GM21367 (cell line): ENCODE measurements around the gene CRACR2B.

Experiments
- ATAC-seq: cut with Tn5 transposase; IDR thresholded peaks from one replicate; pipeline ENCODE4 v1.9.1; 2021; ENCODE audit not compliant: unreplicated experiment

The CRACR2B gene

DNA sequence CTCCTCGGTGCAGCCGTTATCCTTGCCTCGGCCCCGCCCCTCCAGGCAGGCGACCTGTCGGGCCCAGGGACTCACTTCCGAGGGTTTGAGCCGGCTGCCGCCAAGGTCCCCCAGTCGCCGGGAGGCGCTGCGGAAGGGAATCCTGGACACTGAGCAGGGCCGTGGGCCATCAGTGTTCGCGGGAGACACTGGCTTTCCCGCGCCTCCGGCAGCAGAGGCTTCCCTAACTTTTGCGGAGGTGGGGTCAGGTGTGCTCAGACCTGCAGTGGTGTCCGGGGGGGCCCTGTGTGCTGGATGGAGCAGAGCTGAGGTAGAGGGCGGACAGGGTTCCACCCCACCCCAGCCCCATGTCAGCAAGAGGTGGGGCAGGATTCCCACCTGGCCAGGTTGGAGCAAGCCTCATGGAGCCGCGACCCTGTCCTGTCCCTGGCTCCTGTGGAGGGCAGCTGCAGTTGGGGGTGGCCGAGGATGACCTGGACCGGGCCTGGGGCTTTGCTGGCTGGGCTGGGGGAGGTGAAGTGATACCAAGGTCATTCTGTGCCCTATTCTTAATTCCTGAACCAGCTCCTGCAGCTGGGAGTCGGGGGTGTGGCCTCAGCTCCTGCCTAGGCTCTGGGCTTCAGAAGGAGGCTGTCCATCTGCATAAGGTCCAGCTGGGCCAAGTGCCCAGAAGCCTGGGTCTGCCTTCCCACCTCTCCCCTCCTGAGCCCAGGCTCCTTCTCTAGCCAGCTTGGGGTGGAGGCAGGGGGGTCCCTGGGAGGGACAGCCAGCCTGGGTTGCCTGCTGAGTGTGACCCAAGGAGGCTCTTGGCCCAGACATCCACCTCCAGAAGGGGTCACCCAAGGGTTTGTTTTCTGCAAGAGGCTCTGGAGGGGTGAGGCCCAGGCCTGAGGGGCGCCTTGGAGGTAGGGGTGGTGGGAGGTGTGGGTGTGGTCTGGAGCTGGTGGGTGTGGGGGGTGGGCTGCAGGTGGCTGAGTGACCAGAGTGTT lies 23.4 kb downstream of the CRACR2B start:
- no peak for ATAC-seq

DNA sequence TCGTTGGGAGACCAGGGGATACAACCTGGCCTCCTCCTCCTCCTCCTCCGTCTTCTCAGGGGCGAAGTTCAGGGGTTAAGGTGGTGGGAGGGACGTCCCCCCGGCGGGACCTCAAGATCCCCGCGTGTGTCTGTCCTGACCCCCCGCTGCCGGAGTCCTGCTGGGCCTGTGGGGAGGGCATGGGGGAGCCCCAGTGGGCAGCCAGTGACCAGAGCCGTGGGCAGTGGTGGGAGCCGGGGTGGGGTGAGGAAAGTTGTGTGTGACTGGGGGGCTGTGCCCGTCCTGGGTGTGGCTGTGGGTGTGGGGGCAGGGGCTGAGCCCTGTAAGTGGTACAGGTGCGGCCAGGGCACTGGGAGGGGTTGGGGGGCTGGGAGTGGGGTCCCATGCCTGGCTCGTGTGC lies 25.0 kb downstream of the CRACR2B start:
- no peak for ATAC-seq

DNA sequence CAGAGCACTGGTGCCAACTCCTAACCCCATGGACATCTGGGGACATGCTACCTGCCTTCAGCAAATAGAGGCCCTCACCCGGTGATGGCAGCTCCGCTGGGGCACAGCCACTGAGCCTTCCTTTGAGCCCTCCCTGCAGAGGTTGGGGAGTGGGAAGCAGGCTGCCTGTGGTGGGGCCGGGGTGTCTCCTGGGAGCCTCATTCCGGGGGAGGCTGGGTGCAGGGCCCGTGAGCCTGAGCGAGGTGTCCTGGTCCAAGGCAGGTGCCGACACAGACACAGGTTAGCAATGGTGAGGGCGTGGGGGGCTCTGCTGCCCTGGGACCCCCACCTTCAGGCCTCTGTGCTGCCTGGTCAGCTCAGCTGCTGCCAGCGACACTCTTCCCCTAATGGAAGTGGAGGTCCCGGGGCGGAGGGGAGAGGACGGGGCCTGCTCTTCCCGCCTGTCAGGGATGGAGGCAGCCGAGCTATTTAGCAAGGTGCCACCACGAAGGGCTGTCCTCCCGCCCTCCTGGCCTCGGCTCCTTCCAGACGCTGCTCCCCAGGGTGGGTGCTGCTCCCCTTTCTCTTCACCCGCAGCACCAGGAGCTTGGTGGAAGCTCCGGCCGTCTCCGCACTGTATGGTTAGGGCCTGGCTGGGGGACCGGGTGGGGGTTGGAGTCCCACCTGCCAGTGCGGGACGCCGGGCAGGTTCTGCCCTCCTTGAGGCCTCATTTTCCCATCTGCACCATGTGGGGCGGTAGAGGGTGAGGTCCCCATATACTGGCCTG lies 26.1 kb downstream of the CRACR2B start:
- ATAC-seq = no peak

DNA sequence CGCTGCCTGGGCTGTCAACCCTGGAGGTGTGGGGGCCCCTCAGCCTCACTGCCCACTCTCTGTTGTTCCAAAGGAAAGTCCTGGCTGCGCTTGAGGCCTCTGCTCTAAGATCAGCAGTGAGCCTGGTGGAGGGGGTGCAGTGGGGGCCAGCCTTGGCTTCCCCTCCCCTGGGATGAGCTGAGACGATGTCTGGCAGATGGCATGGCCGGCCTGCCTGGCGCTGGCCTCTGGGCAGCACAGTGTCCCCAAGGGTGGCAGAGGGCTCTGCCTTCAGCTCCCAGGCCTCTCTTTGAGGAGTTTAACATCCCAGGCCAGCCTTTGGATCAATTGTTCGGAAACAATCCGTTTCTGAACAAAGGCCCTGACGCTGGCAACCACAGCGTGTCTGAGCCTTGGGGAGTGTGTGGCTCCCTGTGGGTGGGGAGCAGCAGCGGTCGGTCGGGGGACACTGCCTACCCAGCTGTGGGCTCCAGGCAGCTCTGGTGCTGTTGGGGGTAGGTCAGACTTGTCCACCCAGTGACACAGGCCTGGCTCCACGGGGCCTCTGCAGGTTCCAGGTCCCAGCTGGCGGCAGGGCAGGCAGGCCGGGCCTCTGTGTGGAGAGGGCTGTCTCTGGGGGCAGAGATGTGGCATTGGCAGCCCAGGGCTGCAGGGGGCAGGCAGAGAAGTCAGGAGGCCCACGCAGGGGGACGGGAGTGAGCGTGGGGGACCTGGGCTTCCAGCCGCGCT lies 27.0 kb downstream of the CRACR2B start:
- no peak for ATAC-seq

DNA sequence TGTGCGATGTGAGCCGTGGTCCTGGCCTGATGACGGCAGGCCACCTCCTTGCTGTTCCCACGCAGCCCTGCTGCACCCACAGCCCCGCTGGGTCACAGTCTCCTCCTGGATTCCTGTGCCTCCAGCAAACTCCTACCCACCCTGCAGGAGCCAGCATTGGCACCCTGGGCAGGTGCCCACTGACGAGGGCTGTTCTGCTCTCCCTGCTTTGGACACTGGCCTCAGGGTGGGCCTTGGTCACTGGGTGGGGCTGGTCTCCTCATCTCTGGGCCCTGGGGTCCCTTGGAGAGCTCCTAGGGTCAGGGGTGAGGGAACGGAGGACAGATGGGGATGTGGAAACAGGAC lies 27.6 kb downstream of the CRACR2B start:
- ATAC-seq = no peak

DNA sequence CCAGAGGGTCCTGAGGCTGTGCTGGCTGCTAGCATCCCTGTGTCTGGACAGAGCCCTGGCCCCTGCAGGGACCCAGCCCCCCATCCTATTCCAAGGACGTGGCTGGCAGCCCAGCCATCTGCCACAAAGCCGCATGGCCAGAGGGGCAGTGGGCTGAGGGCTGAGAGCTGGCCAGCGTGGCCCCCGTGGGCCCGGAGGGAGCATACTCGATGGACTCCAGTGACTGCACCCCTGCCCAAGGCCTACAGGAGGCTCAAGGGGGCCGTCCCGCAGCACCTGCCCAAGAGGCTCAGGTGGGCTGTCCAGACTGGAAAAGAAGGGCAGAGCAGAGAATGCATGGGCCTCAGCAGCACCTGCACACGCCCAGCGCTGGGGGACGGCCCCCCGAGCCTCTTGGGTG lies 28.1 kb downstream of the CRACR2B start:
- ATAC-seq = no peak

DNA sequence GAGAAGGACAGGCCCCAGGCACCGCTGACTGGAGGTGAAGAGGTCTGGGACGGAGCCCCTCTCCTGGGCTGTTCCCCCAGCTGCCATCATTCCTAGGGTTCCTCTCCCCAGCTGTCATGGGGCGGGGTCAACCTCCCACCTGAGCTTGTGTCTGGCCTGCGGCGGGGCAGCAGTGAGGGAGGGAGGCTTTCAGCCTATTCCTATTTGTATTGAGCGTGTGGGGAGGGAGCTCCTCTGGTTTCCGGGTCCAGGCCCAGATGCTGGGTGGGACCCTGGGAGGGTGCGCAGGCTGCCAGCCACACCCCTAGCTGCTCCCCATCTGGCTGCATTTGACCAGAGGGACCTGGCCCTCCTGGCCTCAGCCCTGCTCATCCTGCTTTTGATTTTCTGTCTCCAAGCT lies 28.7 kb downstream of the CRACR2B start:
- ATAC-seq = no peak

DNA sequence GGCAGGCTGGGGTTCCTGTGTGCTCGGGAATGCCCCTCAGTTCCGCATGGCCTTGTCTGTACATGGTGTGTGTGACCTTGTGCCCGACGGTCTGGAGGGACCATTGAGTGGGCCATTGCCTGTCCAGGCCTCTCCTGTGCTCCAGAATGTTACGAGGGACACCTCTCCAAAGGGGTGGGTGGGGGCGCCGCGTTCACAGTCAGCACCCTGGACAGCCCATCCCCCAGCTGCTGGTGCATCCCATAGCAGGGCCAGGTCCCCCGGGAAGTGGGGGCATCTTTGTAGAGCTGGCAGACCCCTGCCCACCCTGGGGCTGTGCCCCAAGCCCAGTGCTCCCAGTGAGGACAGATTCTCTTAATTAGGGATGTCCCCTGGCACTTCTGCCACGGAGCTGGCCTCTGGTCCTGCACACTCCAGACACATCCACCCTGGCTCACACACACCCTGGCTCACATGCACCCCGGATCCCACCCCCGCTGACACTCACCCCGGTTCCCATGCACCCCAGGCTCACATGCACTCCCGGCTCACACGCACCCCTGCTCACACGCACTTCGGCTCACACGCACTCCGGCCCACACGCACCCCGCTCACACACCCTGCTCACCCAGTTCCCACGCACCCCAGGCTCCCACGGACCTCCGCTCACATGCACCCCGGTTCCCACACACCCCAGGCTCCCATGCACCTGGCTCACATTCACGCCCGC lies 30.5 kb downstream of the CRACR2B start:
- no peak for ATAC-seq

DNA sequence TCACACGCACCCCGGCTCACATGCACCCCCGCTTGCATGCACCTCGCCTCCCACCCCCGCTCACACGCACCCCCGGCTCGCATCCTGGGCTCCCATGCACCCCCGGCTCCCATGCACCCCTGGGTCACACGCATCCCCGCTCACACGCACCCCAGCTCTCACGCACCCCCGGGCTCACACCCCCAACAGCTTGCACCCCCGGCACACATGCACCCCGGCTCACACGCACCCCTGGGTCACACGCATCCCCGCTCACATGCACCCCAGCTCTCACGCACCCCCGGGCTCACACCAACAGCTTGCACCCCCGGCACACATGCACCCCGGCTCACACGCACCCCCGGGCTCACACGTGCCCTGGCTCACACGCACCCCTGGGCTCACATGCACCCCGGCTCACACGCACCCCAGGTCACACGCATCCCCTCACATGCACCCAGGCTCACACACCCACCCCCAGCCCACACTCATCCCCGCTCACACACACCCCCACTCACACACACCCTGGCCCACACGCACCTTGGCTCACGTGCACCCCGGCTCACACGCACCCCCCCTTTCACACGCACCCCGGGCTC lies 31.1 kb downstream of the CRACR2B start:
- ATAC-seq = no peak

DNA sequence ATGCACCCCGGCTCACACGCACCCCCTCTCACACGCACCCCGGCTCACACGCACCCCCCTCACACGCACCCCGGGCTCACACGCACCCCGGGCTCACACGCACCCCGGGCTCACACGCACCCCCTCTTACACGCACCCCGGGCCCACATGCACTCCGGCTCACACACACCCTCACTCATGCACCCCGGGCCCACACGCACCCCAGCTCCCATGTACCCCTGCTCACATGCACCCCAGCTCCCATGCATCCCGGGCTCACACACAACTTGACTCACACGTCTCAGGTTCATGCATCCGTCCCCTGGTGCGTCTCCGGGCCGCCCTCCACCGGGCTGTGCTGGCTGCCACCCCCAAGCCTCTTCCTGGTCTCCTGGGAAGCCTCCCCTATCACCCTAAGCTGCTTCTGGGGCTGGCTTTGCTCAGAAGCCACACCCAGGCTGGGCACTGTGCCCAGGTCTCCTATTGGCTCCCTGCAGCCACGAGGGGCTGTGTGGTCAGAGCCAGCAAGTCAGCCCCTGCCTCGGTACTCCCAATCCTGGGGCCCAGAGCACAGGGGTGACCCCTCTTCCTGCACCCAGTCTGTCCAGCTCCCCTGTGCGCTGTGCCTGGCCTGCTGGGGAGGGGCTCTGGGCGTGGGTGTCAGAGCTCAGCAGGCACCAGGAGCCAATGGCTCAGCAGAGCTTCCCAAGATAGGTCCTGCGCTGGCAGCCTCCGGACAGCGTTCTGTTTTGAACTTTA lies 31.8 kb downstream of the CRACR2B start:
- ATAC-seq = no peak

DNA sequence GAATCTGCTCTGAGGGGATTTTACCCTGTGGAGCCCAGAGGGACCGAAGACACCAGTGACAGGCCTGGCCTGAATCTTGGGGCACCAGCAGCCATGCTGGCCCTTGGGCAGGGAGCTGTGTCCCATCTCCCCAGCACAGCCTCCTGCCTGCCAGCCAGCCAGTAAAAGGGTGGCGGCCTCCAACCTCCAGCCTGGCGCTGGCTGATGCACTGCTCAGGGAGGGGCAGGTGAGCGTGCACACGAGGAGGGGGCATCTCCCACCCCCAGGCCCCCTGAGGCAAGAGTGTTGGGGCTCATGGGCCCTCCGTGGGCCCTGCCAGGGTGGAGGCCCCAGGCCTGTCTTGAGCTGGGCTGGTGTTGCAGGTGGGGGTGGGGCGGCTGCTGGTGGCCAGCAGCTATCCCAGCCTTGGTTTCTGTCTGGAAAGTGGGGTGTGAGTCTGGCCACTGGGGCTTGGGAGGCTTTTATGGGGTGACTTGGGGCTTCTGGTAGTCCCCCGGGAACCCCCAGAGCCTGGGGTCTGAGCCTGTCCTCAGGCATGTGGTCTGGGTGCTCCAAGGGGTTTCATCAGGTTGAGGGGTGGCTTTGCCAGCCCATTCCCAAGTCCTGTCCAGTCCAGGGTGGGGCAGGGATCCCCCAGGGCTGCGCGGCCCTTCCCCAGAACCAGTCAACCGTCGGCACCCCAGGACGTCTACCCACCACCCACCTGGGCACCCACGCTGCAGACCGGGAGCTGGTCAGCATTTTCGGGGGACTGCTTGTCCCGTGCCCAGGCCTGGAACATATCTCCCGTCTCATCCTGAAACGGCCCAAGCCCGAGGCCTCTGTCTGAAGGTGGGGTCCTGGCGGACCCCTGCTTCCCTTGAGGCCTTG lies 32.8 kb downstream of the CRACR2B start:
- no peak for ATAC-seq

DNA sequence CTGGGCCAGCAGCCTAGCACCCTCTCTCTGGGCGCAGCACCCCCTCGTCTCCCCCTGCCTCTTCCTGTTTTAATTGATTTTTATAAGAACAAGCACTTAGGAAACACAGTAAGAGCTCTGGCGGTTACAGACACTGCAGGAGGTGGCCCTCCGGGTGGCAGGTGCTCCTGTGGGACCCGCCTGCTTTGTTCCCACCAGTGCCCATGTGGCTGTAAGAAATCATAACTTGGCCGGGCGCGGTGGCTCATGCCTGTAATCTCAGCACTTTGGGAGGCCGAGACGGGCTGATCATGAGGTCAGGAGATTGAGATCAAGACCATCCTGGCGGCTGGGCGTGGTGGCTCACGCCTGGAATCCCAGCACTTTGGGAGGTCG lies 33.4 kb downstream of the CRACR2B start:
- no peak for ATAC-seq

DNA sequence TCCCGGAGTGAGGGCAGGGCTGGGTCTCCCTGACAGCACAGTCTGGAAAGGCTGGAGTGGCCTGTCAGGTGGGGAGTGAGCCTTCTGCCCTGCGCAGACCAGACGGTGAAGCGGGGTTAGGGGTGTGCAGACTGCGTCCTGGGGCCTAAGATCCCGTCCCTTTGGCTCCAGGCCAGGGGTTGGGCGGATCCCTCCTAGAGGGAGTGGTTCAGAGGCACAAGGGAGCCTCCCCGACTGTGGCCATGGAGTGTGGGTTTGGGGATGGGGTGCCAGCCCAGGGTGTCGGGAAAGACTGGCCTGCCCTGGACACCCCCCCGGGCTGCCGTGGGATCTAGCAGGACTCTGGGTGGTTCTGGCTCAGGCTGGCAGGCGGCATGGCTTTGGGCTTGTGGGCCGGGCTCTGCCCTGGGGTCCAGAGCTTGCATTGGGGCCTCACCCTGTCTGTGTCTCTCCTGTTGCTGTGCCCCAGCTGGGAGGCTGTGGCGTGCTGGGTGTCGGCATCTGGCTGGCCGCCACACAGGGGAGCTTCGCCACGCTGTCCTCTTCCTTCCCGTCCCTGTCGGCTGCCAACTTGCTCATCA lies 34.5 kb downstream of the CRACR2B start:
- no peak for ATAC-seq

DNA sequence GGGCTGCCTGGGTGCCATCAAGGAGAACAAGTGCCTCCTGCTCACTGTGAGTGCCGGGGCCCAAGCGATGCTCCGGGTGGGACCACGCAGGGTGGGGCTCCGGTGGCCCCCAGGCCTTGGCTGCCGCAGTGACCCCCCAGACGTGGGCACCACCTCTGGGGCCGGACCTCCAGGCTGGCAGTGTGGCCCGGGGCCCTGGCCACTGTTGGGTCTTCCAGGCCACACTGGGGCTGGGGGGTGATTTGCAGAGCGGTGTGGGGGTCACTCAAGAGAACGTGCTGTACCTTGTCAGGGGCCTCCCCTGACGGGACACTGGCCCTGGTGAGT lies 34.9 kb downstream of the CRACR2B start:
- ATAC-seq = no peak

DNA sequence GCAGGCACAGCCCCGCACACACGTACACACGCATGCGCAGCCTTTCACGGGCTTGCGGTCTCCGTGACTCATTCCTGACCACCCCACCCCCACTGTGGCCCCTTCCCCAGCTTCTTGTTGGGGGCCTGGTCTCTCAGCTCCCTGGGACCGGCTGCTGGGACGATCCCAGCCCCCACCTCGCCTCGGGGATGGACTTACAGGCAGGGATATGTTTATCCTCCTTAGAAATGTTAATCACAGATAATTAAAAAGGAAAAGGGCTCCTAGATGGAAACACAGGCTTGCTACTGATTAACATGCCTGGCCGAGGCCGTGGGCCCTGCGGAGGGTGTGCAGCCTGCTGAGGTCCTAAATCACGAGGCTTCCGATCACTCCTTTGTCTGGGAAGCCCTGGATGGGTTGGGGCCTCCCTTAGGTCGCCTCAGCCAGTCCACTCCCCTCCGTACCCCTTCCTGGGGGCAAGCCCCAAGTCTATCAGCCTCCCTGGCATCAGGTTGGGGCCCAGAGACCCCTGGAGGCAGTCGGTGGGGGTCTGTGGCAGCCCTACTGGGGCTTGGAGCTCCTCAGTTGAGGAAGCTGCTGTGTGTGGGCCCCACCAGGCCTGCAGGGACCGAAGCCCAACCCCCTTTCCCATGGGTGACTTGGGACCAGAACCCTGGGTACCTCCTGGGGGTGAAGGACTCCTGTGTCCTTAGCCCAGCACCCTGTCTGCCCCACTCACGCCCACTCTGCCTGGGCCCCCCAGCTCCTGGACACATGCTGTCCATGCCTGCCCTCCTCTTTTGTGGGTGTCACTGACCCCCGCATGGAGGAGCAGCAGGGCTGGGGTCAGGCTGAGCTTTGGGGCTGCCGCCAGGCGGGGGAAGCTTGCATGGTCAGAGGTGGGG lies 35.5 kb downstream of the CRACR2B start:
- no peak for ATAC-seq

DNA sequence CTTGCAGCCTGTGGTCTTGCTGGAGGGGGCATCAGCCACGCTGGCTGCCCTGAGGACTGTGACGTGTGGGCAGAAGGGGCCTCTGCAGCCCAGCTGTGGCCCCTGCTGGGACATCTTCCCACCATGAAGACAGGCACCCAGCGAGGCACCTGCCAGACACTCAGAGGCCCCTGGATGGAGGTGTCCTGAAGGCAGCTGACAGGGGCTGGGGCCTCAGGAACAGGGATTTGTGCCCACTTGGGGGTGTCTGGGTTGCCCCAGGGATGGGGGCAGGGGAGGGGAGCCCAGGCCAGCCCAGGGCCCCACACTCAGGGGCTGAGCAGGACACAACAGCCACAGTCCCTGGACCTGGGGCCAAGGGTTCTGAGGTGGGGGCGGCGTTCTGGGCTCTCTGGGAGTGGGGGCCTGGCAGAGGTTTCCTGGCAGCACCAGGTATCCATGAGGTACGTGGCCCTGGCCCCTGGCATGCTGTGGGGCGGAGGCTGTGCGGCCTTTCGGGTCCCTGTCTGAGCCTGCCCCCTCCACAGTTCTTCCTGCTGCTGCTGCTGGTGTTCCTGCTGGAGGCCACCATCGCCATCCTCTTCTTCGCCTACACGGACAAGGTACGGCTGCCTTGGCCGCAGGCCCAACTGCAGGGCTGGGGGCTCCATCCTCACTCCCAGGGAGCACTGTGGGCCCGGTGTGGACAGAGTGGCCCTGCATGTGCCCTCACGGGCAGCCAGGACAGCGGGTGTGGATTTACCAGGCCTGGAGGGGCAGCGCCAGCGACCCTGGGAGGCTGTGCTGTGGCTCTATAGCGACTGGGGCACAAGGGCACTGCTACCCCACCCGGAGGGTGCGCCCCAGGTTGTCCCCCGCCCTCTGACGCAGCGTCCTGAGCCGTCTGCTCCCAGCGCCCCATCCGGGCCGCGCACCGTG lies 36.5 kb downstream of the CRACR2B start:
- ATAC-seq = no peak

DNA sequence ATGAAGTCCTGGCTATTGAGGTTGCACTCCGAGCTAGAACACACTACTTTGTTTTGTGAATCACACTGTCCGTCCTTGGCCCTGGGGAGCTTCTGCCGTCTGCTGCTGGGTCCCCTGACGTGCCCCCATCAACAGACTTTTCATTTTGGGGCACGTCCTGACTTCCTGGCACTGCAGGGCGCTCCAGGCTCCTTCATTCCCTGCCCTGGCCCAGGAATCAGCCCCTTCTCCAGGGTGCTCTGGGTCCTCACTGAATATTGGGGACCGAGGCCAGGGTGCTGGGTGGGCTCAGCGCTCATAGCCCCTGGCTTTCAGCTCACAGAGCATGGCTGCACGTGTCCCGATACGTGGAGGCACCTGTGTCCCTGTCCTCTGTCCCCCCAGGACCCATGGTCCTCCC lies 37.2 kb downstream of the CRACR2B start:
- no peak for ATAC-seq
